ENCODE measurements around the gene SCO1. TPM values are rescaled to one million over a fixed set of nuclear protein-coding genes. Genes with fewer than 3 reads are reported as not detected.

SCO1 gene
- total RNA-seq, 1 donor from 2014 or later = 46.0 TPM

Other genes starting within 250 kb of the SCO1 start
- not detected in 2 replicates for gene MYH4, start 228.0 kb downstream of the SCO1 start, total RNA-seq
- gene MYH1, start 179.0 kb downstream of the SCO1 start, total RNA-seq = not detected in 2 replicates
- not detected in 2 replicates for gene MYH2, start 147.9 kb downstream of the SCO1 start, total RNA-seq
- under 0.01 and 0.25 TPM in 2 replicates for gene MYH3, start 40.2 kb downstream of the SCO1 start, total RNA-seq
- gene ADPRM, start 61 bp upstream of the SCO1 start, total RNA-seq = 8.2 and 9.5 TPM in 2 replicates
- 1.9 and 2.3 TPM in 2 replicates for gene TMEM220, start 32.5 kb upstream of the SCO1 start, total RNA-seq
- not detected in 2 replicates for gene TMEM238L, start 106.6 kb upstream of the SCO1 start, total RNA-seq
- gene PIRT, start 140.6 kb upstream of the SCO1 start, total RNA-seq = not detected in 2 replicates

Data from dermis microvascular lymphatic vessel endothelial cell (primary cell).